Activated naive CD4-positive, alpha-beta T cell treated with anti-CD3 and anti-CD28 coated beads, Interleukin-2, amount 50 U/mL, for 72 hours (primary cell): ENCODE results near the gene MAP7D1. TPM values are rescaled to one million over a fixed set of nuclear protein-coding genes. Genes with fewer than 3 reads are reported as not detected.
"Not testable (repeated sequence)": the region's sequence is repeated elsewhere in the genome, so short reads cannot be mapped to it uniquely, and the experiment has no call there.

Experiments used
- ATAC-seq, 2 donors: fragments of 150-1000 bp; cut with Tn5 transposase; 2 replicates each; pipeline ENCODE4 v1.10.0; 2021; ENCODE audit warnings: mild to moderate bottlenecking in 2 of 2, moderate library complexity in 2 of 2
- DNase-seq, 2 donors: peaks; one replicate each; pipeline ENCODE4 v3.0.0; 2021 to 2022; ENCODE audit warnings: low spot score in 2 of 2
- H3K27ac Mint-ChIP-seq, 2 donors: one replicate each; pipeline ENCODE4 v1.8.0; 2022; ENCODE audit warnings: mild to moderate bottlenecking in 2 of 2, mixed read lengths in 2 of 2
- H3K36me3 Mint-ChIP-seq, 2 donors: one replicate each; pipeline ENCODE4 v1.8.0; 2022; ENCODE audit warnings: mixed read lengths in 2 of 2
- H3K9me3 Mint-ChIP-seq, 2 donors: one replicate each; pipeline ENCODE4 v1.8.0; 2022; ENCODE audit warnings: mixed read lengths in 2 of 2
- total RNA-seq, 2 donors: library from RNA; stranded (reverse); gene quantifications; one replicate each; pipeline ENCODE4 v1.2.3, GENCODE V29; 2022

MAP7D1 gene
- total RNA-seq, 2 donors from 2014 or later, result 112 to 169 TPM

DNA sequence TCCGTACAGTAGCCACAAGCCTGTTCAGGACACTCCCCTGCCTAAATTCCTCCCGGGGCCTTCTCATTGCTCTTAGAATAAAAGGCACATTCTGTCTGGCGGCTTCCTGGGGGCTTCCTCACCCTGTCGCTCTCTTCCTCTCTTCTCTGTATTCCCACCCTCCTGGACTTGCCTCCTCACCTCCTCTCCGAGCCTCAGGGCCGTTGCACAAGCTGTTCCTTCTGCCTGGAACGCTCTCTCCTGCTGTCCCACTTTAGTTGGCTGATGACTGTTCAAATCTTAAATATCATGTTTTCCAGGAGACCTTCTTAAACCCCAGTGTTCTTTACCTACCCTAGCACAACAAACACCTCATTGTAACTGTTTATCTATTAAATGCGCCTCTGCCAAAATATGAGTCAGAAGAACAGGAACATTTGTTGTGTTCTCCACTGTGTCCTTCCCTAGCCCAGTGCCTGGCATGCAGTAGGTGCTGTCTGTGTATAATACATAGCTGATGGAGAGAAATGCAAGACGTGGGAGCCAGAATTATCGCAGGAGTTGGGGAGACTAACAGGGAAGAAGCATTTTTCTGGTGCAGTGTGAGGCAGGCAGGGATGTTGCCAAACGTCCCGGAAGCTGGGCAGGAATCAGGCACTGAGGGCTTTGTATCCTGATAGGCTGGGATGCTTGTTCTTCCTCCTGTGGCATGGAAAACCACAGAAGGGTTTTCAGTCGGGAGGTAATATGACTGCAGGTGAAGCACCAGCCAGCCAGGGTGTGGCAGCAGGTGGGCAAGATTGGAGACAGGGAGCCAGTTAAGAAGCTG lies 44.2 kb downstream of the MAP7D1 start:
- H3K9me3 Mint-ChIP-seq, result no peaks in the 10 kb centered on the region
- DNase-seq (no peak), ATAC-seq (no peak)
- H3K36me3 Mint-ChIP-seq, result no peaks in the 10 kb centered on the region
- no peak overlapping the region for H3K27ac Mint-ChIP-seq

DNA sequence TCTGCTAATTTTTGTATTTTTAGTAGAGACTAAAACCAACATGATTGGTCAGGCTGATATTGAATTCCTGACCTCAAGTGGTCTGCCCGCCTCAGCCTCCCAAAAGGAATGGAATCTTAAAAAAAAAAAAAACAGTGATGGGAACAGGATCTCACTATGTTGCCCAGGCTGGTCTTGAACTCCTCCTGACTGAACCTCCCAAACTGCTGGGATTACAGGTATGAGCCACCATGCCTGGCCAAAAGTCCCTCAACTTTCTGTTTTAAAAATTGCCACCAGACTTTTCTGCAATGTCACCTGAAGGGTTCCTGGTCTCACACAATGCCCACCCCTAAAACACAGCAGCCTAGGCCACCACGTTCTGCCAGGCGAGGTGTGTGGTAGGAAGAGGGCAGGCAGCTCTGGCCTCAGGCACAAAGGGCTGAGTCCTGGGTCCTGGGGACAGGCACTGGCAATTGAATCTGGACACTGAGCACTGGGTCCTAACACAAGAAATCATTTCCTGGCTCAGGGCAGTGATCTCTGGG lies 47.1 kb downstream of the MAP7D1 start:
- no peaks in the 10 kb centered on the region for H3K36me3 Mint-ChIP-seq
- H3K27ac Mint-ChIP-seq, result peak overlapping the region in 1 of 2 donors; percentile 44
- ATAC-seq (no peak), DNase-seq (no peak)
- no peaks in the 10 kb centered on the region for H3K9me3 Mint-ChIP-seq

DNA sequence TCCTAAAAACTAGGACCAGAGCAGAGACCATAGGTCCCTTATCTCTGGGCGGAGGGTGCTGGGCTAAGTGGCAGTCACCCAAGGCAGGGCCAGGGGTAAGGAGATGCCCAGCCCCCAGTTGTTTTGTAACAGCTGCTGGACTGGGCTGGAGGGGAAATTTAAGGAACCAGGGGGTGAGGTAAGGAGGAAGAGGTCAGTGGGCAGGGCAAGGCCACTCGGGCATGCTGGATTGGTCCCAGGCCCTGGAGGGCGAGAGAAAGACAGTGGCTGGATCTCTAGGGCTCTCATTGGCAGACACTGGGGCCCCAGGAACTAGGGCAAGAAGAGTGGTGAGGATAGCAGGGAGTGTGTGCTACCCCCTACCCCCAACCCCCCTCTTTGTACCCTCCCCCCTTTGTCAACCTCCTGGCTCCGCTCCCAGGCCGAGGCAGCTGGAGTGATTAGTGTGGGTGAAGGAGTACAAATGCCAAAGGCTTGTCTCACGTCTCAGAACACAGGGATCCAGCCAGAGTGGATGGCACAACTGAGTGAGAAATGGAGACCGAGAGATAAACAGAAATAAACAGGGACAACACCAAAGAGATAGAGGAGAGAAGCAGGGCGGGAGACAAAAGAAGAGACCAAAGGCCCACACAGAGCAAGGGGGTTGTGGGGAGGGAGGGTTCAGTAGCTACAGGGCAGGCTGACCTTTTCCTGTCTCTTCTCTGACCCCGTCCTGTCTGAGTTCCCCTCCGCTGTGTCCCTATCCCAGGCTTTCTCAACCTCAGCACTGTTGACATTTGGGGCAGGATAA lies 47.8 kb downstream of the MAP7D1 start:
- no peaks in the 10 kb centered on the region for H3K36me3 Mint-ChIP-seq
- DNase-seq (no peak), ATAC-seq (no peak)
- no peaks in the 10 kb centered on the region for H3K9me3 Mint-ChIP-seq
- H3K27ac Mint-ChIP-seq, result peak overlapping the region in 1 of 2 donors; percentile 55

DNA sequence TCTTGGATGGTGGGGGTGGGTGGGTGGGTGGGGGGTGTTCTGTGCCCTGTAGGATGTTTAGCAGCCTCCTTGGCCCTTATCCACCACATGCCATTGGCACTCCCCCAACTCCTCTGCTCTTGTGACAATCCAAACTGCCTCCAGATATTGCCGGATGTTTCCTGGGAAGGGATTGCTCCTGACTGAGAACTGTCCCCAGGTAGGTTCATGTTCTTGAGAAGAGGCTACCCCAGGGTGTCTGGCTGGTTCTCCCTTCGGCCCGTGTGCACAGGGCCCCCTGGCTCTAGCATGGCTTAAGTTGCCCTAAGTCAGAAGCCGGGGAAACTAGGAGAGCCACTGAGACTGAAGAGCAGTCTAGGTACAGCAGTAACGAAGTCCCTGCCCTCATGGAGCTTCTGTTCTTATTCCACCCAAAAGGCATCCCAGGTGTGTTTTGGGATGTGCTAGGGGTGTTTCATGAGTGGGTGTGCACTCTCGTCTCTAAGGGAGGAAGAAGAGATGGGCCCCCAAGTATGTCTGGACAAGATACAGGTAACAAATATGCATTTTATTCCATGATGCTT lies 48.5 kb downstream of the MAP7D1 start:
- Mint-ChIP-seq H3K9me3 (no peaks in the 10 kb centered on the region), H3K27ac (no peak overlapping the region), H3K36me3 (no peaks in the 10 kb centered on the region)
- ATAC-seq (no peak), DNase-seq (no peak)

DNA sequence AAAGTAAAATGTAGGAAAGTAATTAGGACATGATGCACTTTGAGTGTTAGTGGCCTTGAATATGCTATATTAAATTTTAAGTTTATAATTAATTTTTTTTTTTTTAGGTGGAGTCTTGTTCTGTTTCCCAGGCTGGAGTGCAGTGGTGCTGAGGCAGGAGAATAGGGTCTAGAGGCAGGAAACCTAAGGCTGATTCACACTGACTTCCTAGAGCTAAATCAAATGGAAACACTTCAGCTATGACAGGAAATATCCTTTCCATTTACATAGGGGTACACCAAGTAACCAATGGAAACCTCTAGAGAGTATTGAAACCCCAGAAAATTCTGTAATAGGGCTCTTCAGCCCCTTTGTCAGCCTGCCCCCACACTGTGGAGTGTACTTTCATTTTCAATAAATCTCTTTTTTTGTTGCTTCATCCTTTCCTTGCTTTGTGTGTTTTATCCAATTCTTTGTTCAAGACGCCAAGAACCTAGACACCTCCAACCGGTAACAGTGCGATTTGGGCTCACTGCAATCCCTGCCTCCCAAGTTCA lies 50.4 kb downstream of the MAP7D1 start:
- Mint-ChIP-seq H3K36me3 (no peaks in the 10 kb centered on the region), H3K27ac (peak overlapping the region in 1 of 2 donors; percentile 76), H3K9me3 (no peaks in the 10 kb centered on the region)
- DNase-seq, result no peak
- peak; percentile 86 to 93 for ATAC-seq

DNA sequence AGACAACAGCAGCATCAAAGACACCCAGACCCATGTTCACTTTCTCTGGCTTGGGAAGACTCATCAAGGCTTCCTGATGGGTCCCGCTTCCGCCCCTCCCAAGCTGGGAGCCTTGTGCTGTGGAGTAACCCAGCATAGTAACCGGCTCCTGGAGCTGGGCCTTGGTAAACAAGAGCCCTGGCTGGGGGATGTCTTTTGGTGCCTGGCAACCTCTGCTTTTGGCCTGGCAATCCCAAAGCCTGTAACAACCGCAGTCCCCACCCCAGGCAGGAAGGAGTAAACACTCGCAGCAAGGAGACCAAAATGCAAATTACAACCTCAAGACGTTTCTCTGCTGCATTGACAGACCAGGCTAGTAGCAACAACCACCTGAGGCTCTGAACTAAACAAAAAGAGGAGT lies 51.4 kb downstream of the MAP7D1 start:
- ATAC-seq (no peak), DNase-seq (no peak)
- Mint-ChIP-seq H3K9me3 (no peaks in the 10 kb centered on the region), H3K36me3 (no peaks in the 10 kb centered on the region), H3K27ac (peak overlapping the region; percentile 76 to 77)

DNA sequence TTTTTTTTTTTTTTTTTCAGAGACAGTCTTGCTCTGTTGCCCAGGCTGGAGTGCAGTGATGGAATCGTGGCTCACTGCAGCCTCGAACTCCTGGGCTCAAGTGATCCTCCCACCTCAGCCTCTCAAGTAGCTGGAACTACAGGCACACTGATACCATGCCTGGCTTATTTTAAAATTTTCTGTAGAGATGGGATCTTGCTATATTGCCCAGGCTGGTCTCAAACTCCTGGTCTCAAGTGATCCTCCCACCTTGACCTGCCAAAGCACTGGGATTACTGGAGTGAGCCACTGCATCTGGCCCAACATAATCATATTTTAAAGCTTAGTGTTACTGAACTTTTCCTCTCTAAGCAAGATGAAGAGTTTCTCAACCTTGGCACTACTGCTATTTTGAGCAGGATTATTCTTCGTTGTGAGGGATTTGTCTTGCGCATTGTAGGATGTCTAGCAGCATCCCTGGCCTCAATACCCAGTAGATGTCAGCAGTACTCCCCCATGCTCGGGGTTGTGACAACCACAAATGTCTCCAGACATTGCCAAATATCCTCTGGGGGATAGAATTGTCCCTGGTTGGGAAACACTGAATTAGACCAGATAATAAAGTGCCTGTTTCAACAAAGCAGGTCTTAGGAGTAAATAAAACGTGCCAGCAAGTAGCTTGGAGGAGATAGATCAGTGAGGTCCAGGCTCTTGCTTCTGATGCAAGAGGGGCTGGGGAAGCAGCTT lies 53.2 kb downstream of the MAP7D1 start:
- H3K36me3 Mint-ChIP-seq, result no peaks in the 10 kb centered on the region
- H3K27ac Mint-ChIP-seq, result no peak overlapping the region
- ATAC-seq (no peak), DNase-seq (no peak)
- H3K9me3 Mint-ChIP-seq, result no peaks in the 10 kb centered on the region

GRCh38 chr1:36211307-36211706 lies 55.3 kb downstream of the MAP7D1 start:
- DNase-seq (no peak), ATAC-seq (no peak)
- no peaks in the 10 kb centered on the region for H3K9me3 Mint-ChIP-seq
- H3K27ac Mint-ChIP-seq, result peak overlapping the region in 1 of 2 donors; percentile 23
- H3K36me3 Mint-ChIP-seq, result no peaks in the 10 kb centered on the region

GRCh38 chr1:36211841-36212240 lies 55.9 kb downstream of the MAP7D1 start:
- H3K27ac Mint-ChIP-seq, result peak overlapping the region in 1 of 2 donors; percentile 23
- DNase-seq, result no peak

DNA sequence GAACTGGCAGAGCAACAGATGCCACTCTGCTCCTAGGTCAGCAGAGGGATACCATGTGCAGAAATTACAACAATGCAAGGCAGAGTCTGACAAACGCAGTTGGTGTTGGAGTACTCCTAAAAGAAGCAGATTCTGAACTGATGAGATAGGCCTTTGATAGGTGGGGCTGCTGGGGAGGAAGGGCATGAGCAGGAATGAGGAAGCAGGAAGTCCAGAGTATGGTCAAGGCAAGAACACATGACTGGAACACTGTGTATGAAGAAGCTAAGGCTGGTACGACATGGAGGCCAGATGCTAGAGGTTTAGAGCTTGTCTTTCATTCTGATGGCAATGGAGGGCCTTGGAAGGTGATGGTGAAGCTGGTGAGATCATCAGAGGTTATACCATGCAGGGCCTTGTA lies 56.8 kb downstream of the MAP7D1 start:
- DNase-seq (no peak), ATAC-seq (no peak)
- H3K27ac Mint-ChIP-seq, result no peak overlapping the region
- H3K36me3 Mint-ChIP-seq, result no peaks in the 10 kb centered on the region
- H3K9me3 Mint-ChIP-seq, result no peaks in the 10 kb centered on the region

More at GRCh38 chr1:36211841-36212240, 55.9 kb downstream of the MAP7D1 start:
- Mint-ChIP-seq H3K36me3 (no peaks in the 10 kb centered on the region), H3K9me3 (no peaks in the 10 kb centered on the region)
- ATAC-seq, result no peak

DNA sequence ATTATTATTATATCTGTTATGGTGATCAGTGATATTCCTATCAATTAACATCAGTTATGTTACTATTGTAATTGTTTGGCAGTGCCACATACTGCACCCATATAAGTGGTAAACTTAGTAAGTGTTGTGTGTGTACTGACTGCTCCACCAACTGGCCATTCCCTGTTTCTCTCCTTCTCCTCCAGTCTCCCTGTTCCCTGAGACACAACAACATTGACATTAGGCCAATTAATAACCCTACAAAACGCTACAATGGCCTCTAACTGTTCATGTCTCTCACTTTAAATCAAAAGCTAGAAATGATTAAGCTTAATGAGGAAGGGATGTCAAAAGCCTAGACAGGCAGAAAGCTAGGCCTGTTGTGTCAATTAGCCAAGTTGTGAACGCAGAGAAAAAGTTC lies 61.7 kb downstream of the MAP7D1 start:
- no peaks in the 10 kb centered on the region for H3K36me3 Mint-ChIP-seq
- no peak for ATAC-seq
- H3K9me3 Mint-ChIP-seq, result no peaks in the 10 kb centered on the region
- no peak overlapping the region for H3K27ac Mint-ChIP-seq
- DNase-seq, result no peak

GRCh38 chr1:36221901-36222300 lies 65.9 kb downstream of the MAP7D1 start:
- DNase-seq, result peak in 1 of 2 donors; percentile 6
- H3K36me3 Mint-ChIP-seq, result peaks cover 21 to 24% of the 10 kb centered on the region in 2 donors
- H3K27ac Mint-ChIP-seq, ATAC-seq, H3K9me3 Mint-ChIP-seq: not testable (repeated sequence)

DNA sequence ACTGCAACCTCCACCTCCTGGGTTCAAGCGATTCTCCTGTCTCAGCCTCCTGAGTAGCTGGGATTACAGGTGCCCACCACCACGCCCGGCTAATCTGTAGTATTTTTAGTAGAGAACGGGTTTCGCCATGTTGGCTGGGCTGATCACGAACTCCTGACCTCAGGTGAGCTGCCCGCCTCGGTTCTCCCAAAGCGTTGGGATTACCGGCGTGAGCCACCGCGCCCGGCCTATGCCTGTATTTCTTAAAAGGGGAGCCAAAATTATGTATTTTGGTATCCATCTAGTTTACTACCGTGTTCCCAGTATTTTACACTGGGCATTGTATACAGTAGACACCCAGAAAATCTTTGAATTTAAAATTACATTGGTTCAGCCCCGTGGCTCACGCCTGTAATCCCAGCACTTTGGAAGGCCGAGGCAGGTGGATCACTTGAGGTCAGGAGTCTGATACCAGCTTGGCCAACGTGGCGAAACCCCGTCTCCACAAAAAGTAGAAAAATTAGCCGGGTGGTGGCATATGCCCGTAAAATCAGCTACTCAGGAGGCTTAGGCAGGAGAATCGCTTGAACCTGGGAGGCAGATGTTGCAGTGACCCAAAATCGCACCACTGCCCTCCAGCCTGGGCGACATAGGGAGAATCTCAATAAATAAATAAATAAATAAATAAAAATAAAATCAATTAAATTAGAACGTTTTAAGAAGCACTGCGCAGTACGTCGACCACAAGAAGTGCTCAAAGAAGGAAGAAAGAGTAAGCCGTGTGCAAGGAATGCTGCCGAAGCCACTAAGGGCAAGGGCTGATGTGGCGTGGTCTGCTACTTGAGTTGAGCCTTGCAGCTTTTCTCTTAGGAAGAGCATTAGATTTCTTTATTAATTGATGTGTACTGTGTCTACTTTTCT lies 66.8 kb downstream of the MAP7D1 start:
- Mint-ChIP-seq H3K27ac (peak overlapping the region; percentile 99), H3K9me3 (no peaks in the 10 kb centered on the region)
- ATAC-seq, result no peak

DNA sequence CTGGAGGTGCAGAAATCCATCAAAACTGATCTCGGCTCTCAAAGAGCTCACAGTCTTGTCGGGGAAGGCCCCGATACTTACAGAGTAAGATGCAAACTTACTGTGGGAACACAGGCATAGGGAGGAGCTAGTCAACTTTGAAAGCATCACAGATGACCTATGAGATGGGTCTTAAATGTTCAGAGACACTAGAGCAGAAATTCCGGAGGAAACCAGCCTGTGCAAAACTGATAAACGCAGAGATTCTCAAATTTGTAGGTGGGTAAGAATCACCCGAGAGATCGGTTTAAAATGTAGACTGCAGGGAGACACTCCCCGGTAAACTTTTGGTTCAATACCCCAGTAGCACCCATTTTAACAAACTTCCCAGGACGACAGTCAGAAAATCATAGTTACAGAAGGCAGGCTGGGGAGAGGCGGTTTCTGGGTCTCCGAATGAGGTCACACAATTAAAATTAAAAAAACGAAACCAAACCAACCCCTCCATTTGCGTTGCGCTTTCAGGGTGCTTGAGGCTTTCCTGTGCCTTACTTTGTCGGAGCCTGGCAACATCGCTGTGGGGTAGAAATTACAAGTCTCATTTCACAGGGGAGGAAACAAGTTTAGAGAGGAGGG lies 67.5 kb downstream of the MAP7D1 start:
- DNase-seq, result peak in 1 of 2 donors; percentile 36
- no peaks in the 10 kb centered on the region for H3K9me3 Mint-ChIP-seq
- peak; percentile 27 to 45 for ATAC-seq
- H3K36me3 Mint-ChIP-seq, result peaks cover 29% of the 10 kb centered on the region in 2 donors
- H3K27ac Mint-ChIP-seq, result peak overlapping the region; percentile 99

More for the DNA sequence above, 66.8 kb downstream of the MAP7D1 start:
- DNase-seq, result no peak
- peaks cover 28 to 29% of the 10 kb centered on the region in 2 donors for H3K36me3 Mint-ChIP-seq

DNA sequence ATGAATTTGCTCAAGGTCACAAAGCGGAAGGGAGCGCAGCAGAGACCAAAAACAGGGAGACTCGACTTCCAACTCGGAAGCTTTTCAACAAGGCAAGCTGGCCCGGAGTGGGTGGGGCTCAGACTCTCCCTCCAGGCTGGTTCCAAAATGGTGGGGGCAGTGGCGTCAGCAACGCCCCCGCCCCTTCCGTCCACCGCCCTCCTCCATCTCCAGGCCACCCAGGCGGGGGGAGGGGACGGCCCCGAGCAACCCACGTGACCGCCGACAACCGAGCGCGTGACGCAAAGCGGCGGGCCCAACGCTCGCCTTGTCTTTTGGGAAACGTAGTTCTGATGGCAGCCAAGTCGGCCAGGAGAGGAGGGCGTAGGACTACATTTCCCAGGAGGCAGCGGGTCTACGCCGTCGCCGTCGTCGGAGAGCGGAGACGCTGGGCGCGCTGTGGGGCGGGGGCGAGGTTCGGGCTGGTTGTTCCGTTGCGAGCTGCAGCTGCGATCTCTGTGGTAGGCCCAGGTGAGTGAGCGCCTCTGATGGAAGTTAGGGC lies 68.1 kb downstream of the MAP7D1 start, which contains the start of gene THRAP3:
Gene THRAP3 (plus strand): TSS at position 448 of the 541 bp plus-strand sequence. CDS start 58,121 bp downstream, outside the sequence.
- H3K27ac Mint-ChIP-seq, result peak within 1 kb of the TSS; percentile 99
- DNase-seq (peak; percentile 99 to 100), ATAC-seq (peak; percentile 94 to 95)
- no peaks in the 10 kb centered on the region for H3K9me3 Mint-ChIP-seq
- peaks cover 29% of the 10 kb centered on the region in 2 donors for H3K36me3 Mint-ChIP-seq
